GM12878 (cell line): ENCODE measurements around the gene VCAM1. TPM values are rescaled to one million over a fixed set of nuclear protein-coding genes. Genes with fewer than 3 reads are reported as not detected.

Experiments used
- ATAC-seq: fragments of 200-7000 bp; cut with Tn5 transposase; 3 replicates; pipeline ENCODE4 v1.9.1; 2020; ENCODE audit warnings: mild to moderate bottlenecking, moderate library complexity
- Bru-seq: library from RNA; stranded (reverse); fragments of 400-500 nt; gene quantifications from one replicate; lab custom pipeline; 2021; lab: Mats Ljungman, UMichigan
- BruChase-seq, 2 experiments: library from RNA; stranded (reverse); fragments of 400-500 nt; gene quantifications; one replicate each; lab custom pipeline; 2021; lab: Mats Ljungman, UMichigan
- BruUV-seq: library from RNA; stranded (reverse); fragments of 400-500 nt; replicated peaks from 2 replicates; lab custom pipeline; 2021; lab: Mats Ljungman, UMichigan
- CTCF ChIA-PET: fragments of 300-600 bp; sonication (Branson Sonifier 250); formaldehyde crosslinking; extraction: SDS; loops from one replicate; lab custom pipeline; 2021; ENCODE audit warnings: inconsistent platforms; lab: Yijun Ruan, JAX
- POLR2A ChIA-PET: fragments of 350-600 bp; formaldehyde crosslinking; extraction: SDS; loops from one replicate; lab custom pipeline; 2021; ENCODE audit warnings: inconsistent platforms; lab: Charles Lee
- RAD21 ChIA-PET: fragments of 300-600 bp; sonication (Branson Sonifier 250); formaldehyde crosslinking; loops from one replicate; lab custom pipeline; 2023; ENCODE audit warnings: antibody characterized with exemption; ENCODE audit not compliant: unreplicated experiment; lab: Charles Lee
- SMC1A ChIA-PET: fragments of 300-600 bp; sonication (Branson Sonifier 250); formaldehyde crosslinking; loops from one replicate; lab custom pipeline; 2023; ENCODE audit not compliant: unreplicated experiment, uncharacterized antibody; lab: Charles Lee
- DNase-seq: peaks from one replicate; pipeline ENCODE4 v3.0.0-alpha.2; 2011; ENCODE audit warnings: low read depth, low spot score
- FAIRE-seq: peaks from 3 replicates; lab custom pipeline; 2011; peaks lifted over from hg19 to GRCh38; lab: Jason Lieb, UNC
- H2AFZ ChIP-seq: 2 replicates; pipeline ENCODE4 v1.6.0; 2011; ENCODE audit warnings: low read depth, low read length, control low read depth; ENCODE audit not compliant: control insufficient read depth
- H3K27ac ChIP-seq: 2 replicates; pipeline ENCODE4 v1.5.1; 2011; ENCODE audit warnings: control low read depth; ENCODE audit not compliant: control insufficient read depth, insufficient read depth
- H3K27me3 ChIP-seq, 2 experiments: replicated peaks in 1 of 2; 2 replicates each; pipeline versions ENCODE4 v1.6.0 to v1.6.1; 2011; ENCODE audit warnings: low read length in 1 of 2; ENCODE audit not compliant: control insufficient read depth in 2 of 2, insufficient read depth in 2 of 2
- H3K36me3 ChIP-seq, 2 experiments: 2 replicates each; pipeline ENCODE4 v1.5.1; 2011; ENCODE audit warnings: low read length in 1 of 2; ENCODE audit not compliant: control insufficient read depth in 2 of 2, insufficient read depth in 2 of 2
- H3K4me1 ChIP-seq: 2 replicates; pipeline ENCODE4 v1.6.1; 2011; ENCODE audit warnings: mild to moderate bottlenecking, low read length, moderate library complexity, mixed read lengths; ENCODE audit not compliant: control insufficient read depth, insufficient read depth
- H3K4me2 ChIP-seq: 2 replicates; pipeline ENCODE4 v1.6.0; 2011; ENCODE audit warnings: control low read depth; ENCODE audit not compliant: control insufficient read depth, insufficient read depth
- H3K4me3 ChIP-seq: fragments of 200-600 bp; sonication (generic); 2 replicates; pipeline ENCODE4 v1.5.1; 2016
- H3K79me2 ChIP-seq: 2 replicates; pipeline ENCODE4 v1.6.0; 2011; ENCODE audit warnings: low read length; ENCODE audit not compliant: control insufficient read depth, insufficient read depth
- H3K9ac ChIP-seq: 2 replicates; pipeline ENCODE4 v1.8.0; 2011; ENCODE audit warnings: low read length, control low read depth, mixed read lengths; ENCODE audit not compliant: control insufficient read depth, insufficient read depth
- H3K9me3 ChIP-seq: replicated peaks from 3 replicates; pipeline ENCODE4 v1.5.1; 2011; ENCODE audit warnings: mild to moderate bottlenecking, low read length; ENCODE audit not compliant: control insufficient read depth, insufficient read depth
- H4K20me1 ChIP-seq: 2 replicates; pipeline ENCODE4 v1.6.0; 2011; ENCODE audit not compliant: control insufficient read depth, insufficient read depth
- ATF7 ChIP-seq: fragments of 450-650 bp; IDR thresholded peaks from 2 replicates; pipeline ENCODE4 v1.6.1; 2016; ENCODE audit warnings: low read depth, mild to moderate bottlenecking
- BCLAF1 ChIP-seq: fragments of 450-650 bp; IDR thresholded peaks from 2 replicates; pipeline ENCODE4 v1.6.1; 2017; ENCODE audit warnings: antibody characterized with exemption, mild to moderate bottlenecking, moderate library complexity
- IRF5 ChIP-seq: fragments of 450-650 bp; IDR thresholded peaks from 2 replicates; pipeline ENCODE4 v1.6.1; 2017; ENCODE audit warnings: borderline replicate concordance
- NR2C1 ChIP-seq: fragments of 450-650 bp; IDR thresholded peaks from 2 replicates; pipeline ENCODE4 v1.6.1; 2017; ENCODE audit warnings: antibody characterized with exemption, mild to moderate bottlenecking, moderate library complexity
- SMC3 ChIP-seq: IDR thresholded peaks from 2 replicates; pipeline ENCODE4 v1.6.1; 2011; ENCODE audit warnings: low read length, improper control_type of control experiment, borderline replicate concordance
- SUPT20H ChIP-seq: IDR thresholded peaks from 2 replicates; pipeline ENCODE4 v1.6.1; 2011; ENCODE audit warnings: low read depth, mild to moderate bottlenecking, low read length, moderate library complexity, borderline replicate concordance; ENCODE audit not compliant: control insufficient read depth
- SUZ12 ChIP-seq: fragments of 200-600 bp; sonication (generic); IDR thresholded peaks from one replicate; pipeline ENCODE4 v1.6.1; 2018; ENCODE audit warnings: antibody characterized with exemption, mild to moderate bottlenecking; ENCODE audit not compliant: unreplicated experiment
- YY1 ChIP-seq: IDR thresholded peaks from 2 replicates; pipeline ENCODE4 v1.6.1; 2011; ENCODE audit warnings: low read depth, mild to moderate bottlenecking, low read length
- ZNF592 ChIP-seq: fragments of 450-650 bp; IDR thresholded peaks from 2 replicates; pipeline ENCODE4 v1.6.1; 2017; ENCODE audit warnings: mild to moderate bottlenecking, moderate library complexity
- WGBS: methylation state at CpG from one replicate; pipeline ENCODE4 v1.1.6; 2016; ENCODE audit warnings: low lambda C conversion rate; ENCODE audit not compliant: insufficient replicate concordance, insufficient coverage; ENCODE audit errors: missing lambda C conversion rate; 5-methylcytosine and 5-hydroxymethylcytosine counted together
- in situ Hi-C: fragments of 300-500 bp; cut with MboI; formaldehyde crosslinking; loops from 9 replicates; pipeline ENCODE4 v1.14.3; 2018; ENCODE audit warnings: mixed read lengths
- intact Hi-C: fragments of 100-400 bp; cut with micrococcal nuclease; formaldehyde crosslinking; loops from one replicate; pipeline ENCODE4 v1.14.2; 2022; ENCODE audit not compliant: unreplicated experiment
- long read RNA-seq, 2 experiments: library from polyadenylated mRNA; unstranded; transcript quantifications; one replicate each; pipeline ENCODE4 v2.0.0, GENCODE V29; 2019 to 2020
- polyA minus RNA-seq, 3 experiments: library from RNA; depleted of rRNA, polyadenylated mRNA; stranded (reverse); fragments of >200 nt; gene quantifications; 2 replicates each; pipeline ENCODE4 v1.2.3, GENCODE V29; 2011
- polyA plus RNA-seq, 11 experiments: library from polyadenylated mRNA; depleted of rRNA in 4 of 11; unstranded in 6 of 11; stranded (reverse) in 5 of 11; fragments of >200 nt; fragmentation: Nextera tagmentation in 4 of 11; fragmentation: Illumina TruSeq in 1 of 11; extraction: Ambion mirVana in 4 of 11; extraction: Trizol in 1 of 11; gene quantifications; 1 replicate in 1 of 11; 2 replicates in 10 of 11; pipeline versions ENCODE4 v1.2.1 to v1.2.3, GENCODE V29; 2011 to 2016; ENCODE audit warnings: inconsistent platforms in 2 of 11, missing spikeins in 2 of 11, low read depth in 1 of 11
- total RNA-seq, 4 experiments: library from RNA; depleted of rRNA in 3 of 4; stranded (reverse); fragments of >200 nt in 3 of 4; fragmentation: Illumina TruSeq in 1 of 4; extraction: Trizol in 1 of 4; gene quantifications; 2 replicates each; pipeline versions ENCODE4 v1.2.1 to v1.2.3, GENCODE V29; 2013 to 2021

VCAM1 gene
- total RNA-seq (2013; cell fraction: nucleolus; rRNA removed), result 18.9 and 20.0 TPM in 2 replicates
- total RNA-seq (2014; rRNA removed) (7.4 and 9.5 TPM in 2 replicates), total RNA-seq (2014; rRNA removed; fragmentation: Illumina TruSeq; extraction: Trizol) (9.1 and 10.0 TPM in 2 replicates), total RNA-seq (2021) (5.9 and 6.1 TPM in 2 replicates), polyA plus RNA-seq (2011; rRNA removed) (13.6 and 19.0 TPM in 2 replicates), polyA plus RNA-seq (2014; fragmentation: Illumina TruSeq; extraction: Trizol) (7.5 and 11.7 TPM in 2 replicates), polyA plus RNA-seq (2014; fragmentation: Nextera tagmentation; extraction: Ambion mirVana) (1 to 10 TPM; 7.7 to 9.1 TPM), polyA plus RNA-seq (2014; rRNA removed) (4.2 and 5.2 TPM in 2 replicates), polyA plus RNA-seq (2016; fragmentation: Nextera tagmentation; extraction: Ambion mirVana) (1 to 10 TPM; 5.0 to 5.8 TPM), polyA minus RNA-seq (2011; rRNA and poly(A)+ RNA removed) (14.3 and 18.8 TPM in 2 replicates), Bru-seq, nascent RNA (percentile 75 among the genes with signal in this experiment), BruChase-seq, experiment 1, labeled RNA remaining after a 6-hour chase (percentile 60 among the genes with signal in this experiment), BruChase-seq, experiment 2, labeled RNA remaining after a 2-hour chase (percentile 70 among the genes with signal in this experiment)
- 1.5 TPM for polyA plus RNA-seq (2011; ENCODE audit: low read depth)
- polyA plus RNA-seq (2011; cell fraction: cytosol; rRNA removed), result 6.1 and 7.0 TPM in 2 replicates
- 9.8 and 12.2 TPM in 2 replicates for polyA plus RNA-seq (2011; cell fraction: nucleus; rRNA removed)
- polyA plus RNA-seq (2012), result 1.9 and 2.3 TPM in 2 replicates
- 7.2 and 7.9 TPM in 2 replicates for polyA minus RNA-seq (2011; cell fraction: cytosol; rRNA and poly(A)+ RNA removed)
- 9.1 and 10.3 TPM in 2 replicates for polyA minus RNA-seq (2011; cell fraction: nucleus; rRNA and poly(A)+ RNA removed)
- long read RNA-seq, experiment 1, transcript VCAM1-201 (9 exons, 3,083 nt), result major isoform, 11 of 18 reads
- long read RNA-seq, experiment 1, partial matches to known transcripts, result 0 of 18 reads
- long read RNA-seq, experiment 1, other reads (novel, unspliced or antisense), result 6 of 18 reads
- long read RNA-seq, experiment 2, transcript VCAM1-202 (8 exons, 2,812 nt), result minor isoform, 10 of 115 reads
- long read RNA-seq, experiment 2, transcript VCAM1-201 (9 exons, 3,083 nt), result major isoform, 75 of 115 reads
- long read RNA-seq, experiment 2, partial matches to known transcripts, result 27 of 115 reads
- long read RNA-seq, experiment 2, other reads (novel, unspliced or antisense), result 3 of 115 reads

GRCh38 chr1:100719490-100719889, at the start of gene VCAM1:
TSS of gene VCAM1 (plus strand) at chr1:100719742. CDS start at chr1:100719861, 119 bp downstream.
- ATAC-seq, result peak; percentile 86
- peak within 1 kb of the TSS; percentile 39; the same call in 1 of the 2 replicates for H3K27ac ChIP-seq
- H2AFZ ChIP-seq, result peak within 1 kb of the TSS; percentile 83
- H3K36me3 ChIP-seq, result no peaks in the 10 kb centered on the region
- peak; percentile 47 for DNase-seq
- RAD21 ChIA-PET, result interaction anchor here (0.8 to 1.6 kb wide), 9 partner anchors 13 to 678 kb away, joined by 3 to 5 read pairs (median 3); no protein-coding TSS in a partner anchor
- H3K4me3 ChIP-seq, result peak within 1 kb of the TSS; percentile 46
- H4K20me1 ChIP-seq, result no peaks in the 10 kb centered on the region
- H3K27me3 ChIP-seq, result no peaks in the 10 kb centered on the region
- no peak within 1 kb of the TSS; the same call in 1 of the 2 replicates for H3K9ac ChIP-seq
- BruUV-seq, result no TSS peak
- CTCF ChIA-PET, result interaction anchor here (0.5 to 1.3 kb wide), 9 partner anchors 10 to 514 kb away, joined by 3 to 5 read pairs (median 3); no protein-coding TSS in a partner anchor
- peak within 1 kb of the TSS; percentile 72 for H3K4me2 ChIP-seq
- 2% methylated on average over 7 of the region's 7 CpGs for WGBS
- in situ Hi-C loops, result no loop called here
- SMC1A ChIA-PET, result interaction anchor here (0.5 to 3.5 kb wide), 10 partner anchors 9 to 717 kb away, joined by 3 to 8 read pairs (median 4); no protein-coding TSS in a partner anchor
- H3K4me1 ChIP-seq, result no peaks in the 10 kb centered on the region
- no peaks in the 10 kb centered on the region for H3K9me3 ChIP-seq
- POLR2A ChIA-PET, result interaction anchor here (1.1 to 1.4 kb wide), 3 partner anchors 9 to 173 kb away, joined by 3 to 4 read pairs (median 4); no protein-coding TSS in a partner anchor
- intact Hi-C loops, result no loop called here
- no peaks in the 10 kb centered on the region; the same call in 1 of the 2 replicates for H3K79me2 ChIP-seq
- FAIRE-seq, result no peak
- TF ChIP-seq ATF7, result no peak
- TF ChIP-seq NR2C1, result no peak
- no peak for TF ChIP-seq IRF5
- TF ChIP-seq BCLAF1, result no peak
- peak; percentile 3; the same call in 1 of the 2 replicates for TF ChIP-seq SMC3
- no peak for TF ChIP-seq SUPT20H
- TF ChIP-seq ZNF592, result no peak
- TF ChIP-seq YY1, result 0 out of 2 replicates have a peak, but pooled peaks have one; percentile 25
- no peak for TF ChIP-seq SUZ12
